ENCODE measurements around the gene CCDC169. TPM values are rescaled to one million over a fixed set of nuclear protein-coding genes. Genes with fewer than 3 reads are reported as not detected.

The CCDC169 gene
- total RNA-seq, 1 donor, result 4.3 TPM

DNA sequence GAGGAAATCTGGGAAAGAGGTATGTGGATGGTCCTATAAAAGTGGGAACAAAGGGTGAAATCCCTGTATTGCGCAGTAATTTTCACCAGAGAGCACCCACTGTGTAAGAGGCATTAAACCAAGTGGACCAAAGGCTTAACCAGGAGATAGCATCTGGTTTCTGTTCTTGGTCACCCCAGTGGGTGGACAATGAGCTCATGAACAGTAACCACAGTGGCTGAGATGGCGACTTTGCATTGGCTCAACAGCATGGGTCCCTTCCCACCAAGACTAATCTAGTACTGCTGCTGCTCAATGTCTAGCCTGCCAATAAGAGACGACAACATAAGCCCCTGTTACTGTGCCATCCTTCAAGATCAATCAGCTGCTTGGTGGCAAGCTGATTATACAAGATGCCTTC, 36.6 kb downstream of the CCDC169 start:
- DNase-seq (ENCODE audit: low read depth), result no peak
- TF ChIP-seq, protein P1, sequence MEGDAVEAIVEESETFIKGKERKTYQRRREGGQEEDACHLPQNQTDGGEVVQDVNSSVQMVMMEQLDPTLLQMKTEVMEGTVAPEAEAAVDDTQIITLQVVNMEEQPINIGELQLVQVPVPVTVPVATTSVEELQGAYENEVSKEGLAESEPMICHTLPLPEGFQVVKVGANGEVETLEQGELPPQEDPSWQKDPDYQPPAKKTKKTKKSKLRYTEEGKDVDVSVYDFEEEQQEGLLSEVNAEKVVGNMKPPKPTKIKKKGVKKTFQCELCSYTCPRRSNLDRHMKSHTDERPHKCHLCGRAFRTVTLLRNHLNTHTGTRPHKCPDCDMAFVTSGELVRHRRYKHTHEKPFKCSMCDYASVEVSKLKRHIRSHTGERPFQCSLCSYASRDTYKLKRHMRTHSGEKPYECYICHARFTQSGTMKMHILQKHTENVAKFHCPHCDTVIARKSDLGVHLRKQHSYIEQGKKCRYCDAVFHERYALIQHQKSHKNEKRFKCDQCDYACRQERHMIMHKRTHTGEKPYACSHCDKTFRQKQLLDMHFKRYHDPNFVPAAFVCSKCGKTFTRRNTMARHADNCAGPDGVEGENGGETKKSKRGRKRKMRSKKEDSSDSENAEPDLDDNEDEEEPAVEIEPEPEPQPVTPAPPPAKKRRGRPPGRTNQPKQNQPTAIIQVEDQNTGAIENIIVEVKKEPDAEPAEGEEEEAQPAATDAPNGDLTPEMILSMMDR (IDR thresholded peaks at IDR 0.05; ENCODE audit: insufficient read depth, low read depth, low read length), result no peak
- no peak overlapping the region for H3K4me3 ChIP-seq (ENCODE audit: low read depth, low read length)

DNA sequence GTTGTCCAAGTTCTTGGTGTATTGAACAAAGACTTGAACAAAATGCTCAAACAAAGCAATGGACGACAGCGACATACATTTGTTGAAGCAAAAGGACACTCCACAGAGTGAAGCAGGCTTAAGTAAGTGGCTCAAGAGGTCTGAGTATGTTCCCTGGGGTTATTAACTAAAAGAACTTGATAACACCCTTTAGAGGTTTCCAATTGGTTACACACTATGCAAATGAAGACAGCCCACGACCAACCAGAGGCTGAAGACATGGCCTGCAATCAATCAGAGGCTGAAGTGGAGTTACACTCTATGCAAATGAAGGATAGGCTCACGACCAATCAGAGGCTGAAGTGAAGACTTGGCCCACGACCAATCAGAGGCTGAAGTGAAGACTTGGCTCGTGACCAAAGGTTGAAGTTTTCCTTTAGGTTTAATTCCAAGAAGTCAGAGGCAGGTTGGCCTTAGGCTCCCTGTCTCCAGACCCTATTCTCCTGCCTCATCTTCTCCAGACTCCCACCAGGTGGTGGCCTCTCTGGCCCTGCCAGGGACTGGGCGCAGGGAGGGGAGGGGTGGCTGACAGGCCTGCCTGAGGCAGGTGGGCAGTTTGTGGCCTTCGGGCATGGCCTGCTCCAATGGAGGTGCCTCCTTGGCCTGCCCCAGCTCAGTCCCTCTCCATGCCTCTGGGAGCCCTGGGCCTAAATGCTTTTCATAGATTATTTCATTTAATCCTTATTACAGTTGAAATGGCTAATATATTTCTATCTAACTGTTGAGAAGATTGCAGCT, 38.1 kb downstream of the CCDC169 start:
- TF ChIP-seq, protein P1 (IDR thresholded peaks at IDR 0.05; ENCODE audit: insufficient read depth, low read depth, low read length), result no peak
- no peak for DNase-seq (ENCODE audit: low read depth)
- H3K4me3 ChIP-seq (ENCODE audit: low read depth, low read length), result no peak overlapping the region

DNA sequence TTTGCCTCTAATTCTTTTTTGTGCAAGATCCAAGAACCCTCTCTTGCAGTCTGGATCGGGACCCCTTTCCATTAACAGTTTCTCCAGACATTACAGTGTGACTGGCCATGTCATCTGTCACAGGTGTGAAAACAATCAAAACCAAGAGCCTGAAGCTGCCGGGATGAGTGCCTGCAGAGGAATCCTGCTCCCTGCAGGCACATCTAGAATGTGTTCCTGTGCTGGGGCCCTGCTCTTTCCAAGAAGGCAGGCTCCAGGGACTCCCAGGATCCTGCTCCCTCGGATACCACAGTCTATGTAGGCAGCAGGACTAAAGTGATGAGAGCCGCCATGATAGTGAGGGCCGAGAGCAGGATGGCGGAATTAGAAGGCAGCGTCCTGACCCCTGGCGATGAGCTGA, 38.8 kb downstream of the CCDC169 start:
- DNase-seq (ENCODE audit: low read depth), result no peak
- no peak overlapping the region for H3K4me3 ChIP-seq (ENCODE audit: low read depth, low read length)

DNA sequence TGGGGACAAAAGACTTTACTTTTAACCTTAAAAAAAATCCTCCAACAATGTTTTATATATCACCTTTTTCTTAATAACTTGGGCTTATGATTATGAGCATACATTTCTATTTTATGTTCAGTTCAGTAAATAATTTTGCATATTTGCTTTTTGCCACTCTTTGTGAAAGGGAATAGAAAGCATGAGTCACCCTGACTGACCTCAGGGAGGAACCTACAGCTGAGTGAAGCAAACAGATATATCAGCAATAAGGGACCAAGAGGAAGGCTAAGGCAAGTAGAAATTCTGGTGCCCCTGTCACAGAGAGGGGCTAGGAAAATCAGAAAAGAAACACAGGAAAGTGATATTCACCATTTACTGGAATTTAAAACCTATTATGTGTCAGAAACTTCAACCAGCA, 46.1 kb downstream of the CCDC169 start:
- DNase-seq (ENCODE audit: low read depth), result no peak
- TF ChIP-seq, protein P1 (IDR thresholded peaks at IDR 0.05; ENCODE audit: insufficient read depth, low read depth, low read length), result no peak
- H3K4me3 ChIP-seq (ENCODE audit: low read depth, low read length), result no peak overlapping the region

More for the DNA sequence above, 38.8 kb downstream of the CCDC169 start:
- TF ChIP-seq, protein P1 (IDR thresholded peaks at IDR 0.05; ENCODE audit: insufficient read depth, low read depth, low read length), result no peak

DNA sequence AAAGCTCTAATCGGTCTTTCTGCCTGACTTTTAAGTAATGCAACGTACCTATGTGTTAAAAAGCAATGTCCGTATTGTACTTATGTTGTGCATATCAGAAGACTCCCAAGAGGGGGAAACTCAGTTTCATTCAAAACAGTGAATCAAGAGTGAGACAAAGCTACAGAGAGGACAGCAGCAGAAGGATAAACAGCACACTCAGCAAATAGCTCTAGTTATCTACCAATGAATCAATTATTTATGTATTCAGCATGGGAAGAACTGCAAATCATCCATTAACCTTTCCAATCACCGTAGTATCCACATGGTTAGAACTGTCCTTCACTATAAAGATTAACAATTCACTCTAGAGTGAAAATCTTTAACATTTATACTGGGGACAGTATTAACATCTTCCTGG, 46.6 kb downstream of the CCDC169 start:
- TF ChIP-seq, protein P1 (IDR thresholded peaks at IDR 0.05; ENCODE audit: insufficient read depth, low read depth, low read length), result no peak
- DNase-seq (ENCODE audit: low read depth), result no peak
- H3K4me3 ChIP-seq (ENCODE audit: low read depth, low read length), result no peak overlapping the region

DNA sequence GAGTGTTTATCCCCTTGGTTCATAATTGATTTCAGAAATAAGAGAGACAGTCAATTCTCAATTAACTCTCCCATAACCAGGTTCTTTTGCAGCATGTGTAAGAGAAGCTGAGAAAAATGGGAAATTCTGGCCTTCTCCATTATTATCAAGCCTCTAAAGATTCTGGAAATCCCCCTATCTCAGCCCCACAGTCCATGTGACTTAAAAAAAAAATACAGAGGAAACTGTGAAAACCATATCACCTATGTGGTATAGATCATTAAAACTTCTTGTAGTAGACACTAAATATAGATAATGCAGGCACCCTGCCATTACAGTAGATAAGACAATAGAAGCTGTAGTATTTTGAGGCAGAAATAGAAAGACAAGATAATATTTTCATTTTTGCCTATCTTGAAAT, 48.9 kb downstream of the CCDC169 start:
- H3K4me3 ChIP-seq (ENCODE audit: low read depth, low read length), result no peak overlapping the region
- TF ChIP-seq, protein P1 (IDR thresholded peaks at IDR 0.05; ENCODE audit: insufficient read depth, low read depth, low read length), result no peak
- DNase-seq (ENCODE audit: low read depth), result no peak

DNA sequence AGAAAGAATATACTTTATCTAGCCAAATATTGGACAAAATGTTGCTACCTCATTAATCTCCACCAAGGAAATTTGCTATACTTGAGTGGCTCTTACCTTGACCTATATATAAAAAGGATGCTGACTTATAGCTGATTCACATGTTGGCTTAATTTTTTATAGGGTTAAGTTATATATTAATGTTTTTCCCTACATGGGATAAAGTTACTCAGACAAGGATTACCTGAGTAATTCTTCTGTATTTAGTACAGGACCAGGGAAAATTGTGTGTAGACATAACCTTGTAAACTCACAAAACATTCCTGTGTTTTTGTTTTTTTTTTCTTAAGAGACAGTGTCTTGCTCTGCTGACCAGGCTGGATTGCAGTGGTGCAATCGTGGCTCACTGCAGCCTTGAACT, 52.6 kb downstream of the CCDC169 start:
- no peak for DNase-seq (ENCODE audit: low read depth)
- TF ChIP-seq, protein P1 (IDR thresholded peaks at IDR 0.05; ENCODE audit: insufficient read depth, low read depth, low read length), result no peak
- no peak overlapping the region for H3K4me3 ChIP-seq (ENCODE audit: low read depth, low read length)
